AG09309 (cell line): ENCODE measurements around the gene DGCR2.

ENCODE experiments used
- DNase-seq: peaks from one replicate; pipeline ENCODE4 v3.0.0-alpha.2; 2010; ENCODE audit warnings: low read depth
- H3K4me3 ChIP-seq: 2 replicates; pipeline ENCODE4 v1.5.1; 2011; ENCODE audit warnings: mild to moderate bottlenecking, low read depth, low read length, moderate library complexity; ENCODE audit not compliant: control insufficient read depth
- TF ChIP-seq, protein P1 (sequence below): IDR thresholded peaks from 2 replicates; pipeline ENCODE4 v1.5.1; 2011; ENCODE audit warnings: mild to moderate bottlenecking, low read depth, low read length, inconsistent platforms; ENCODE audit not compliant: insufficient read depth, control insufficient read depth; ENCODE audit errors: missing control alignments

The DGCR2 gene

GRCh38 chr22:18995327-18995711, 126.9 kb downstream of the DGCR2 start:
- no peak overlapping the region for H3K4me3 ChIP-seq
- TF ChIP-seq, protein P1, sequence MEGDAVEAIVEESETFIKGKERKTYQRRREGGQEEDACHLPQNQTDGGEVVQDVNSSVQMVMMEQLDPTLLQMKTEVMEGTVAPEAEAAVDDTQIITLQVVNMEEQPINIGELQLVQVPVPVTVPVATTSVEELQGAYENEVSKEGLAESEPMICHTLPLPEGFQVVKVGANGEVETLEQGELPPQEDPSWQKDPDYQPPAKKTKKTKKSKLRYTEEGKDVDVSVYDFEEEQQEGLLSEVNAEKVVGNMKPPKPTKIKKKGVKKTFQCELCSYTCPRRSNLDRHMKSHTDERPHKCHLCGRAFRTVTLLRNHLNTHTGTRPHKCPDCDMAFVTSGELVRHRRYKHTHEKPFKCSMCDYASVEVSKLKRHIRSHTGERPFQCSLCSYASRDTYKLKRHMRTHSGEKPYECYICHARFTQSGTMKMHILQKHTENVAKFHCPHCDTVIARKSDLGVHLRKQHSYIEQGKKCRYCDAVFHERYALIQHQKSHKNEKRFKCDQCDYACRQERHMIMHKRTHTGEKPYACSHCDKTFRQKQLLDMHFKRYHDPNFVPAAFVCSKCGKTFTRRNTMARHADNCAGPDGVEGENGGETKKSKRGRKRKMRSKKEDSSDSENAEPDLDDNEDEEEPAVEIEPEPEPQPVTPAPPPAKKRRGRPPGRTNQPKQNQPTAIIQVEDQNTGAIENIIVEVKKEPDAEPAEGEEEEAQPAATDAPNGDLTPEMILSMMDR = no peak
- DNase-seq = no peak

DNA sequence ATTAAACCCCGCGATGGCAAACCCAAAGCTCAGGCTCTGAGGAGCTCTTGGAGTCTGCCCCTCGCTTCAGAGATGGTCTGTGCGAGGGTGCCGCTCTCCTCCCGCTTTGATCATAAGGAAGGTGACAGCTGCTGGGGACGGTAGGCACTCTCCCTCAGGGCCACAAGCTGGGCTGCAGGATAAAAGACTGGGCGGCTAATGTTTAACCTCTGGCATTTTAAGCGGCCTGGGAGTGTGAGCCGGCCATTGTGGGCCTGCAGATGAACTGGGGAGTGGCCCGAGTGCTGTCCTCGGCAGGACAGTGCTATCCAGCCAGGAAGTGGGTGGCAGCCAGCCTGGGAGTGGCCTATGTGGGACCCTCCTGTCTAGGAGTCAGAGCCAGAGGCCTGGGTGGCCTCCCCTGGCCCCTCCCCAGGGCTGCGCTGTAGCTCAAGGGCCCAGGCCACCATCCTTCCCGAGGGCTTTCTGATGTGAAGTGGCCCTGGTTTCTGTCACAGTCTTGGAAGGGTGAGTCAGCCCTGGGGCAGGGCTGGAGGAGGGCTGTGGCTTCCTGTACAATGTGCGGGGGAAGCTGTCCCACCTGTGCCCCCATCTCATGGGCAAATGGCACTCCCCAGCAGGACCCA, 127.4 kb downstream of the DGCR2 start:
- TF ChIP-seq, protein P1 = no peak
- no peak for DNase-seq
- no peak overlapping the region for H3K4me3 ChIP-seq

- H3K4me3 ChIP-seq = no peak overlapping the region
- TF ChIP-seq, protein P1 = no peak
- no peak for DNase-seq
Measured at GRCh38 chr22:18994056-18994455, 128.2 kb downstream of the DGCR2 start.

GRCh38 chr22:18992543-18993198, 129.5 kb downstream of the DGCR2 start:
- no peak overlapping the region for H3K4me3 ChIP-seq
- TF ChIP-seq, protein P1 = no peak
- DNase-seq = no peak

GRCh38 chr22:18991821-18992442, 130.3 kb downstream of the DGCR2 start:
- H3K4me3 ChIP-seq = no peak overlapping the region
- DNase-seq = no peak
- TF ChIP-seq, protein P1 = no peak

- TF ChIP-seq, protein P1 = no peak
- DNase-seq = no peak
Measured at GRCh38 chr22:18991138-18991432, 131.1 kb downstream of the DGCR2 start.

More at GRCh38 chr22:18991138-18991432, 131.1 kb downstream of the DGCR2 start:
- no peak overlapping the region for H3K4me3 ChIP-seq
